RPMI7951 (cell line): ENCODE data around the gene RFX1. TPM values are rescaled to one million over a fixed set of nuclear protein-coding genes. Genes with fewer than 3 reads are reported as not detected.
"Not testable (repeated sequence)": the region's sequence is repeated elsewhere in the genome, so short reads cannot be mapped to it uniquely, and the experiment has no call there.

Experiments used
- DNase-seq: peaks from one replicate; pipeline ENCODE4 v3.0.0-alpha.2; 2012; ENCODE audit warnings: low read depth
- total RNA-seq: library from RNA; depleted of rRNA; stranded (reverse); fragments of >200 nt; shearing (Covaris generic); gene quantifications from 2 replicates; pipeline ENCODE4 v1.2.3, GENCODE V29; 2014; rRNA removed

The RFX1 gene
- 1.7 and 2.1 TPM in 2 replicates for total RNA-seq

- peak; percentile 100 for DNase-seq
Measured at GRCh38 chr19:14006085-14006765, at the start of gene RFX1. RFX1 (minus strand) TSS chr19:14006320; CDS start chr19:13993843, 12,477 bp downstream.

- DNase-seq = no peak
Measured at GRCh38 chr19:14055396-14055795, 49.3 kb upstream of the RFX1 start.

GRCh38 chr19:14054721-14055120, 48.6 kb upstream of the RFX1 start:
- DNase-seq = no peak

DNA sequence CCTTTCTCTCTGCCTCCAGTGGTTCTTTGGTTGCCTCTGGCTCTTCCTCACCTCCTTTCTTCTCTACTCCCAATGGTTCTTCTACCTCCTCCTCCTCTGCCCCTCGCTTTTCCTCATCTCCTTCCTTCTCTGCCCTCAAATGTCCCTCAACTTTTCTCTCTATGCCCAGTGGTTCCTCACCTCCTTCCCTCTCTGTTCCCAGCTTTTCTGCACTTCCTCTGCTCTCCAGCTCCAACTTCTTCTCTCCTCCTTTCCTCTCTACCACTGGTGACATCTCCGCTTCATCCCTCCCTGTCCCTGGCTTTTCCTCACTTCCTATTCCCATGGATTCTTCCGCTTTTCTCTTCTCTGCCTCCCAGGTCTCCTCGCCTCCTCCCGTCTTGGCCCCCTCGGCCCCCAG, 48.0 kb upstream of the RFX1 start:
- no peak for DNase-seq

DNA sequence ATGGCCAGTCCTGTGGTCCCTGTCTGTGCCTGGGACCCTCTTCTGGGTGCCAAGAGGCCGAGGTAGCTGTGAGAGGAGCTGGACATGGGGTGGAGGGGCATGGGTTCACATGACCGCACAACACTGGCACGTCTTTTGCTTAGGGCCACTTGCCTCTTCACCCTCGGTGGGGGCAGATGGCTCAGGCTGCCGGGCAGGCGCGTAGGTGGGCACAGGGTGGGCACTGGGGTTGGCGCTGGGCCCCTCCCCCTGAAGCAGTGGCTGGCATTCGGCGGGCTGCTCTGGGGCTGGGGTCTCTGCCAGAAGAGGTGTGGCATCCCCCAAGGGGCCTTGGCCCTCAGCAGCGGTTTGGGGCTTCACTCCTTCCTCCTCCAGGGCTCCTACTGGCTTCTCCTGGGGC, 47.4 kb upstream of the RFX1 start:
- no peak for DNase-seq

- no peak for DNase-seq
Measured at GRCh38 chr19:14053032-14053431, 46.9 kb upstream of the RFX1 start.

GRCh38 chr19:14052470-14052869, 46.4 kb upstream of the RFX1 start:
- DNase-seq = no peak

DNA sequence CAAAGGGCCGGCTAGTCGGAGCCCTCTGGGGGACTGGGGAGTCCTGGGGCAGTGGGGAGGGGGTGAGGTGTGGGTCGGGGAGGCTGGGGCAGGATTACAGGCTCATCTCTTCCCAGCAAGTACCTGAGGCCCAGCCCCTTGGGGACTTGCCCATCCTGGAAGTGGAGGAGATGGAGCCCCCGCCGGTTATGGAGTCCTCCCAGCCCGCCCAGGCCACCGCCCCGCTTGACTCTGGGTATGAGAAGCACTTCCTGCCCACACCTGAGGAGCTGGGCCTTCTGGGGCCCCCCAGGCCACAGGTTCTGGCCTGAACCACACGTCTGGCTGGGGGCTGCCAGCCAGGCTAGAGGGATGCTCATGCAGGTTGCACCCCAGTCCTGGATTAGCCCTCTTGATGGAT, 45.9 kb upstream of the RFX1 start:
- DNase-seq = no peak

DNA sequence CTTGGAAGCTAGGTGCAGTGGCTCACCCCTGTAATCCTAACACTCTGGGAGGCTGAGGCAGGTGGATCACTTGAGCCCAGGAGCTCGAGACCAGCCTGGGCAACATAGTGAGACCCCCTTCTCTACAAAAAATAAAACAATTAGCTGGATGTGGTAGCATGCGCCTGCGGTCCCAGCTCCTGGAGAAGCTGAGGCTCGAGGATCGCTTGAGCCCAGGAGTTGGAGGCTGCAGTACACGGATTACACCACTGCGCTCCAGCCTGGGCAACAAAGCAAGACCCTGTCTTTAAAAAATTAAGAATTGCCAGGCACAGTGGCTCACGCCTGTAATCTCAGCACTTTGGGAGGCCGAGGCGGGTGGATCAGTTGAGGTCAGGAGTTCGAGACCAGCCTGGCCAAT, 44.8 kb upstream of the RFX1 start:
- DNase-seq = not testable (repeated sequence)

DNA sequence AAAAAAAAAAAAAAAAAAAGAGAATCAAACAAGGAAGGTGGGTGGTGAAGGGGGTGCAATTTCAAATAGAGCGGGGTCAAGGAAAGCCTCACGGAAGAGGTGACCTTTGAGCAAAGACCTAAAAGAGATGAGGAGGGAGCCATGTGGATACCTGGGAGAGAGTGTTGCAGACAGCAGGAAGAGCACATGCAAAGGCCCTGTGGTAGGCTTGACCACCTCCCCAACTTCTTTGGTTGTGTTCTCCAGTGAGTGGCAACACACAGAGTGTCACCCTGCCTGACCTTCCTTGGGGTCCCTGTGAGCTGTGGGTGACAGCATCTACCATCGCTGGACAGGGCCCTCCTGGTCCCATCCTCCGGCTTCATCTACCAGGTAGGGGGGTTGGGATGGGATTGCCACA, 44.4 kb upstream of the RFX1 start:
- DNase-seq = no peak

DNA sequence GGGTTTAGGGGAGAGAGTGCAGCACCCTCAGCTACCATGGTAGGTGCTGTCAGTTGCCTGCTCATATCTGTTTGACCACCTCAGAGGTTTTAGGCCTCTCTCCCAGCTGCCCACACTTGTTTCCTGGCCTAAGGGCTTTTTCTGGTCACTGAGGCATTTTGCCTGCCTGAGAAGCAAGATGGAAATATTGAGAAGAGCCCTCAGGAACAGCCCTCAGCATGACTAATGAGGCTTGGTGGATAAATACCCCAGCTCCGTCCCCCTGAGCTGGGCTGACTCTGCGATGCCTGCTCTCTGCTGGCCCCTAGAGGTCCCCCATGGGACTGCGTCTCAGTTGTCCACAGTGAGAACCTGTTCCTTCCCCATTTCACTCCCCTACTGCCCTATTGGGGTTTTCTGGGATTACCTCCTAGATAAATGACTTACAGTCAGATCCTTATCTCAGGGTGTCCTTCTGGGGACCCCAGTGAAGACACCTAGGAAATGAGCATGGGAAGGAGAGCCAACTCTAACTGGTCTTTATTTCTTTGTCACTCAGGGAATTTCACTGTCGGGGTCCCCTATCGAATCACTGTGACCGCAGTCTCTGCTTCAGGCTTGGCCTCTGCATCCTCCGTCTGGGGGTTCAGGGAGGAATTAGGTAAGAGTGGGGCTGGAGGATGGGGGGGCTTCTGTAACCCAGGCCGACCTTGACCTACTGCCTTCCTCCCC, 42.5 kb upstream of the RFX1 start:
- DNase-seq = peak; percentile 79

DNA sequence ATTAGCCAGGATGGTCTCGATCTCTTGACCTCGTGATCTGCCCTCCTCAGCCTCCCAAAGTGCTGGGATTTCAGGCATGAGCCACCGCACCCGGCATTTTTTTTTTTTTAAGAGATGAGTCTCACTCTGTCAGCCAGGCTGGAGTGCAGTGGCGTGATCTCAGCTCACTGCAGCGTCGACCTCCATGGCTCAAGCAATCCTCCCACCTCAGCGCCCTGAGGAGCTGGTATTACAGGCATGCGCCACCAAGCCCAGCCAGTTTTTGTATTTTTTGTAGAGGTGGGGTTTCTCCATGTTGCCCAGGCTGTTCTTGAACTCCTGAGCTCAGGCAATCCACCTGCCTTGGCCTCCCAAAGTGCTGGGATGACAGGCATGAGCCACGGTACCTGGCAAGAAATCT, 41.7 kb upstream of the RFX1 start:
- DNase-seq = not testable (repeated sequence)

GRCh38 chr19:14042659-14043608, 36.8 kb upstream of the RFX1 start:
- DNase-seq = peak; percentile 67

DNA sequence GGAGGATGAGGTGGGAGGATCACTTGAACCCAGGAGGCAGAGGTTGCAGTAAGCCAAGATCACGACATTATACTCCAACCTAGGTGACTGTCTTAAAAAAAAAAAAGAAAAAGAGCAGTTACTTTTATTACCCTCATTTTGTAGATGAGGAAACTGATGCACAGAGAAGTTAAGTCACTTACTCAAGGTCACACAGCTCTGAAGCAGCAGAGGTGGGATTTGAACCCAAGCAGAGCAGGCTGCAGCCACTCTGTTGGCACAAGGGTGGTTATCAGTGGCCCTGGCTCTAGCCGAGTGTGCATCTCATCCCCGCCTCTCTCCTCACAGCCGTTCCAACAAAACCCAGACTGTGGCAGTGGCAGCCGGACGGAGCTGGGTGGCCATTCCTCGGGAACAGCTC, 33.1 kb upstream of the RFX1 start:
- no peak for DNase-seq

DNA sequence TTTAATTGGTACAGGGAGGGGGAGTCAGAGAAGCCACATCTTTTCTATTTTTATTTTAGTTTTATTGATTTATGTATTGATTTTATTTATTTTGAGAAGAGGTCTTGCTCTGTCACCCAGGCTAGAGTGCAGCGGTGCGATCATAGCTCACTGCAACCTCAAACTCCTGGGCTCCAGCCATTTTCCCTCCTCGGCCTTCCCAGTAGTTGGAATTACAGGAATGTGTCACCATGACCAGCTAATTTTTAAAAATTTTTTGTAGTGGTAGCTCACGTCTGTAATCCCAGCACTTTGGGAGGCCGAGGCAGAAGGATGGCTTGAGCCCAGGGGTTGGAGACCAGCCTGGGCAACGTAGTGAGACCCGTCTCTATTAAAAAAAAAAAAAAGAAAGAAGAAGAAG, 29.6 kb upstream of the RFX1 start:
- DNase-seq = peak; percentile 31

- not testable (repeated sequence) for DNase-seq
Measured at GRCh38 chr19:14035159-14035558, 29.0 kb upstream of the RFX1 start.

- no peak for DNase-seq
Measured at GRCh38 chr19:14033946-14034345, 27.8 kb upstream of the RFX1 start.

DNA sequence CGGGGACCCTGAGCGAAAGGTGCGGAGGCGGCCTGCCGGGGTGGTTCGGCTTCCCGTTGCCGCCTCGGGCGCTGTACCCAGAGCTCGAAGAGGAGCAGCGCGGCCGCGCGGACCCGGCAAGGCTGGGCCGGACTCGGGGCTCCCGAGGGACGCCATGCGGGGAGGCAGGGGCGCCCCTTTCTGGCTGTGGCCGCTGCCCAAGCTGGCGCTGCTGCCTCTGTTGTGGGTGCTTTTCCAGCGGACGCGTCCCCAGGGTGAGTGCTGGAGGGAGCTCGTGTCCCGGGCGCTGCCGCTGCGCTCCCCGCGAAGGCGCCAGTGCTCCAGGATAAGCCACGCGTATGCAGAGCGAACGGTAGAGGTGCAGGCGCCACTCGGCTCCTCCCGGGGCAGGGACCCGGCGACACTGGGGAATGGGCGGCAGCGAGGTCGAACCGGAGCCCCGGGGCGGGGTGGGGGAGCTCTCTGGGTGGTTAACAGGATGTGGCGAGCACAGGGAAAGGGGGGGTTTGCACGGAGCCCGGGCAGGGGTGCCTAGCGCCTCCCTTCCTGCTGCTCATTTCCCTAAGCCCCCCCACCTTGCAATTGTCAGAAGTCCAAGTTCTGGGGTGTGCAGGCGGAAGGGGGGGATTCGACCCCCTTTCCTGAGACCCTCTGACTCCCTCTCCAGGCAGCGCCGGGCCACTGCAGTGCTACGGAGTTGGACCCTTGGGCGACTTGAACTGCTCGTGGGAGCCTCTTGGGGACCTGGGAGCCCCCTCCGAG, 25.8 kb upstream of the RFX1 start, which contains the start of gene IL27RA:
Gene IL27RA, plus strand, starts transcription at position 44 of the 762 bp plus-strand sequence. Its CDS starts 111 bp downstream, at position 155.
- peak; percentile 40 for DNase-seq

- no peak for DNase-seq
Measured at GRCh38 chr19:14030997-14031718, 25.0 kb upstream of the RFX1 start.

GRCh38 chr19:14028901-14029300, 22.8 kb upstream of the RFX1 start:
- DNase-seq = no peak
